Prostate gland (tissue), 2 donors: ENCODE data around the gene FBXL2. TPM values are rescaled to one million over a fixed set of nuclear protein-coding genes. Genes with fewer than 3 reads are reported as not detected.

ENCODE experiments used
- DNase-seq: peaks from one replicate; pipeline ENCODE4 v3.0.0-alpha.2; 2019; ENCODE audit warnings: low spot score
- H3K27ac ChIP-seq, 2 donors: fragments of 200-600 bp; sonication (generic); 2 replicates each; pipeline ENCODE4 v1.5.1; 2017 to 2019
- H3K27me3 ChIP-seq: fragments of 200-600 bp; sonication (generic); replicated peaks from 2 replicates; pipeline ENCODE4 v1.5.1; 2019; ENCODE audit not compliant: insufficient read depth
- H3K36me3 ChIP-seq, 2 donors: fragments of 200-600 bp; sonication (generic); 1 replicate in 1 of 2; 2 replicates in 1 of 2; pipeline versions ENCODE4 v1.5.1 to v1.8.1; 2017 to 2019
- H3K4me1 ChIP-seq: fragments of 200-600 bp; sonication (generic); replicated peaks from 2 replicates; pipeline ENCODE4 v1.5.1; 2019
- H3K4me3 ChIP-seq, 2 donors: fragments of 200-600 bp; sonication (generic); 2 replicates each; pipeline ENCODE4 v1.5.1; 2017 to 2019
- H3K9me3 ChIP-seq: fragments of 200-600 bp; sonication (generic); 2 replicates; pipeline ENCODE4 v1.5.1; 2017
- POLR2A ChIP-seq: fragments of 450-650 bp; IDR thresholded peaks from one replicate; pipeline ENCODE4 v1.6.1; 2016; ENCODE audit warnings: antibody characterized with exemption, mild to moderate bottlenecking
- POLR2AphosphoS5 ChIP-seq: sonication (generic); formaldehyde crosslinking; IDR thresholded peaks from one replicate; pipeline ENCODE4 v1.6.1; 2017; ENCODE audit warnings: antibody characterized with exemption
- WGBS: methylation state at CpG from one replicate; pipeline ENCODE4 v1.1.5; 2018; 5-methylcytosine and 5-hydroxymethylcytosine counted together
- intact Hi-C: fragments of 100-400 bp; cut with DNase I; formaldehyde crosslinking; loops from one replicate; pipeline ENCODE4 v1.14.2; 2022
- total RNA-seq, 2 donors: library from RNA; depleted of rRNA; stranded (reverse); fragments of >200 nt; gene quantifications; one replicate each; pipeline ENCODE4 v1.1.0, GENCODE V29; 2016
- TF ChIP-seq, protein P1 (sequence below), 4 experiments: fragments of 200-600 bp in 2 of 4; fragments of 450-650 bp in 2 of 4; sonication (generic) in 2 of 4; IDR thresholded peaks; 1 replicate in 3 of 4; 2 replicates in 1 of 4; pipeline ENCODE4 v1.5.1; 2016 to 2019; ENCODE audit warnings: antibody characterized with exemption in 4 of 4, mild to moderate bottlenecking in 2 of 4, moderate library complexity in 2 of 4

Gene FBXL2
- total RNA-seq, 2 donors from 2014 or later: 3.7 to 16.6 TPM

DNA sequence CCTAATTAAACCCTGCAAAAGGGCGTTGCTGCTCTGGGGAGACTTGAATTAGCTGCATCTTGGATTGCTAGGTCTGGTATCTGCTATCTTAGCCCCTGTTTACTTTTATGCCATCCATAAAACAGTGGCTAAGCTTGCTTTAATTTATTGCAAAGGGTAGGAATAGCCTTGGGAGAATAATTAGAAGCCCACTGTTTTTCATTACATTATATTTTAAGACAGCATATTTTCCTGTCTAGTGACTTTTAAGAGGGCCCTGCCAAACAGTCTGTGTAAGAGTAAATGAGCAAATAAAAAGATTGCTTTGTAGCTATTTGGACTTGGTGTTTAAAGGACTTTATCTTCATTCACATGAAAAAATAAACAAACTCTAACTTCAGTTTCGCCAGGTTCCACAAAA, 41.2 kb upstream of the FBXL2 start:
- Histone ChIP-seq H3K27me3 (no peaks in the 10 kb centered on the region), H3K9me3 (no peaks in the 10 kb centered on the region), H3K27ac (no peak overlapping the region), H3K4me3 (no peak overlapping the region), H3K4me1 (no peaks in the 10 kb centered on the region), H3K36me3 (no peaks in the 10 kb centered on the region)
- intact Hi-C loops: no loop called here
- DNase-seq: no peak
- TF ChIP-seq POLR2AphosphoS5 (no peak), POLR2A (no peak)
- TF ChIP-seq, protein P1, sequence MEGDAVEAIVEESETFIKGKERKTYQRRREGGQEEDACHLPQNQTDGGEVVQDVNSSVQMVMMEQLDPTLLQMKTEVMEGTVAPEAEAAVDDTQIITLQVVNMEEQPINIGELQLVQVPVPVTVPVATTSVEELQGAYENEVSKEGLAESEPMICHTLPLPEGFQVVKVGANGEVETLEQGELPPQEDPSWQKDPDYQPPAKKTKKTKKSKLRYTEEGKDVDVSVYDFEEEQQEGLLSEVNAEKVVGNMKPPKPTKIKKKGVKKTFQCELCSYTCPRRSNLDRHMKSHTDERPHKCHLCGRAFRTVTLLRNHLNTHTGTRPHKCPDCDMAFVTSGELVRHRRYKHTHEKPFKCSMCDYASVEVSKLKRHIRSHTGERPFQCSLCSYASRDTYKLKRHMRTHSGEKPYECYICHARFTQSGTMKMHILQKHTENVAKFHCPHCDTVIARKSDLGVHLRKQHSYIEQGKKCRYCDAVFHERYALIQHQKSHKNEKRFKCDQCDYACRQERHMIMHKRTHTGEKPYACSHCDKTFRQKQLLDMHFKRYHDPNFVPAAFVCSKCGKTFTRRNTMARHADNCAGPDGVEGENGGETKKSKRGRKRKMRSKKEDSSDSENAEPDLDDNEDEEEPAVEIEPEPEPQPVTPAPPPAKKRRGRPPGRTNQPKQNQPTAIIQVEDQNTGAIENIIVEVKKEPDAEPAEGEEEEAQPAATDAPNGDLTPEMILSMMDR (IDR thresholded peaks at IDR 0.05): no peak
- WGBS: 30% methylated on average over 2 of the region's 2 CpGs

DNA sequence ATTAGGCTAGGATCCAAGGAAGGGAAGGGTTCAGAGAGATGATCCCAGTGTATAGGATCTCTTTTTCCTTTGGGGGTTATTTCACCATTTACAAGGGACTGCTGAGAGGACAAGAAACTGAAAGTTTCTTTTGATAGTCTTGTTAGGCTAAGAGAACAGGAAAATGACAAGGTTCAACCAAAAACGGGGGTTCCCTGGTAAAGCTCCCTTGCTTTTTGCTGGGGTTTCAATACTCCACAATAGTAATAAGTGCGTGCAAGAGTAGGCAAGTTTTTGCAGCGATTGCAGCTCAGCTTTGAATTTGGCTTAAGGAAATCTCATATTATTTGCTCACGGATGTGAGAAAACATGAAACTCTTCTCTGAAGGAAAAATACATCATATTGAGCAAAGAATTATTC, 39.8 kb upstream of the FBXL2 start:
- Histone ChIP-seq H3K9me3 (no peaks in the 10 kb centered on the region), H3K4me3 (no peak overlapping the region), H3K36me3 (no peaks in the 10 kb centered on the region), H3K27me3 (no peaks in the 10 kb centered on the region), H3K4me1 (no peaks in the 10 kb centered on the region), H3K27ac (no peak overlapping the region)
- no peak for TF ChIP-seq POLR2A
- TF ChIP-seq, protein P1 (IDR thresholded peaks at IDR 0.05): no peak
- no peak for DNase-seq
- WGBS: 90% methylated on average over 4 of the region's 4 CpGs
- intact Hi-C loops: no loop called here

DNA sequence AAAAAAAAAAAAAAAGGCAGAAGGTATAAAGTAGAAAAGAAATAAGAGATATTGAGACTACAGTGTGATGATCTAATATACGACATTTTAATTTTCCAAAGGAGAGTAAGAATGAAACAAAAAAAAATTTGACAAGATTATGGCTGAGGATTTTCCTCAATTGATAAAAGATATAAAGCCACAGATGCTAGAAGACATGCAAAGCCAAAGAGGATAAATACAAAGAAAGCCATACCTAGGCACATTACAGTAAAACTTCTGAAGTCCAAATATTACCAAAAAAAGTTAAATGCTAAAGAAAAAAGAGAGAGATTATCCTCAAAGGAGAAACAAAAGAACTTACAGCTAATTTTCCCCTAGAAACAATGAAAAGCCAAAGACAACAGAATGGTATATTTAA, 38.3 kb upstream of the FBXL2 start:
- no peak overlapping the region for H3K4me3 ChIP-seq
- no peak for DNase-seq
- intact Hi-C loops: no loop called here
- TF ChIP-seq, protein P1 (IDR thresholded peaks at IDR 0.05): no peak
- no peak for TF ChIP-seq POLR2AphosphoS5
- no peak for TF ChIP-seq POLR2A
- no peaks in the 10 kb centered on the region for H3K27me3 ChIP-seq
- H3K4me1 ChIP-seq: no peaks in the 10 kb centered on the region
- H3K36me3 ChIP-seq: no peaks in the 10 kb centered on the region
- H3K9me3 ChIP-seq: no peaks in the 10 kb centered on the region
- no peak overlapping the region for H3K27ac ChIP-seq
- 100% methylated on average over 1 of the region's 1 CpG for WGBS

DNA sequence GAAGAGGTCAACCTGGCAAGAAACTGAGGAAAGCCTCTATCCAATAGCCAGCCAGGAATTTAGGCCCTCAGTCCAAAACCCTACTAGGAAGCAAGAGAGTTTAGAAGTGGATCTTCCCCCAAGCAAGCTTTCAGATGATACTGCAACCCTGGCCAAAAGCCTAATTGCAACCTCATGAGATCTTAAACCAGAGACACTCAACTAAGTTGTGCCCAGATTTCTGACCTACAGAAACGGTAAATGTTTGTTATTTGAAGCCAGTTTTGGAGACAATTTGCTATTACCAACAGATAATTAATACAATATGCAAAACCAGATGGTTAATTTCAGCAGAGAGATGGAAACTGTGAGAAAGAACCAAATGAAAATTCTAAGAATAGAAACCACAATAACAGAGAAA, 37.0 kb upstream of the FBXL2 start:
- Histone ChIP-seq H3K27me3 (no peaks in the 10 kb centered on the region), H3K4me3 (no peak overlapping the region), H3K4me1 (no peaks in the 10 kb centered on the region), H3K9me3 (no peaks in the 10 kb centered on the region), H3K27ac (no peak overlapping the region), H3K36me3 (no peaks in the 10 kb centered on the region)
- DNase-seq: no peak
- TF ChIP-seq POLR2AphosphoS5 (no peak), POLR2A (no peak)
- TF ChIP-seq, protein P1 (IDR thresholded peaks at IDR 0.05): no peak
- WGBS: 67% methylated on average over 1 of the region's 1 CpG
- intact Hi-C loops: no loop called here

DNA sequence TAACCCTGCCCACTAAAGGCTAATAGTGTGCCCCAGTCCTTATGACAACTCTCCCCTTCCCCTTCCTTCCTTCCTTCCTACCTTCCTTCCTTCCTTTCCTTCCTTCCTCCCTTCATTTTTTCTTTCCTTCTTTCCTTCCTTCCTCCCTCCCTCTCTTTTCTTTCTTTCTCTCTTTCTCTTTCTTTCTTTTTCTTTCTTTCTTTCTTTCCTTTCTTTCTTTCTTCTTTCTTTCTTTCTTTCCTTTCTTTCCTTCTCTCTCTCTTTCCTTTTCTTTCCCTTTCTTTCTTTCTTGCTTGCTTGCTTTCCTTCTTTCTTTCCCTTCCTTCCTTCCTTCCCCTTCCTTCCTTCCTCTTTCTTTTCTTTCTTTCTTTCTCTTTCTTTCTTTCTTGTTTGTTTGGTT, 30.5 kb upstream of the FBXL2 start:
- no peaks in the 10 kb centered on the region for H3K9me3 ChIP-seq
- H3K4me3 ChIP-seq: no peak overlapping the region
- no peak overlapping the region for H3K27ac ChIP-seq
- no peaks in the 10 kb centered on the region for H3K27me3 ChIP-seq
- no peak for TF ChIP-seq POLR2AphosphoS5
- TF ChIP-seq, protein P1 (IDR thresholded peaks at IDR 0.05): no peak
- no peak for TF ChIP-seq POLR2A
- no peaks in the 10 kb centered on the region for H3K36me3 ChIP-seq
- intact Hi-C loops: no loop called here
- no peaks in the 10 kb centered on the region for H3K4me1 ChIP-seq
- no peak for DNase-seq
